BLaER1 (cell line): Measurements from ENCODE around the gene NFKBIB.
"Not testable (repeated sequence)": the region's sequence is repeated elsewhere in the genome, so short reads cannot be mapped to it uniquely, and the experiment has no call there.

Source experiments
- H3K27ac ChIP-seq: shearing (Covaris generic); formaldehyde crosslinking; 2 replicates; pipeline ENCODE4 v1.8.1; 2022
- H3K27me3 ChIP-seq: shearing (Covaris generic); formaldehyde crosslinking; 2 replicates; pipeline ENCODE4 v1.8.1; 2022
- H3K36me3 ChIP-seq: shearing (Covaris generic); formaldehyde crosslinking; 2 replicates; pipeline ENCODE4 v1.8.1; 2022
- H3K4me1 ChIP-seq: shearing (Covaris generic); formaldehyde crosslinking; 2 replicates; pipeline ENCODE4 v1.8.1; 2022
- H3K4me2 ChIP-seq: shearing (Covaris generic); formaldehyde crosslinking; 2 replicates; pipeline ENCODE4 v1.8.1; 2022
- H3K4me3 ChIP-seq: shearing (Covaris generic); formaldehyde crosslinking; 2 replicates; pipeline ENCODE4 v1.8.1; 2022
- H3K9ac ChIP-seq: shearing (Covaris generic); formaldehyde crosslinking; 2 replicates; pipeline ENCODE4 v1.8.1; 2022
- H3K9me3 ChIP-seq: shearing (Covaris generic); formaldehyde crosslinking; 2 replicates; pipeline ENCODE4 v1.8.1; 2022
- H4K20me1 ChIP-seq: shearing (Covaris generic); formaldehyde crosslinking; 2 replicates; pipeline ENCODE4 v1.8.1; 2022
- Cebpa-rat ChIP-seq: shearing (Covaris generic); IDR thresholded peaks from 2 replicates; pipeline ENCODE4 v1.8.1; 2022

The NFKBIB gene, protein sequence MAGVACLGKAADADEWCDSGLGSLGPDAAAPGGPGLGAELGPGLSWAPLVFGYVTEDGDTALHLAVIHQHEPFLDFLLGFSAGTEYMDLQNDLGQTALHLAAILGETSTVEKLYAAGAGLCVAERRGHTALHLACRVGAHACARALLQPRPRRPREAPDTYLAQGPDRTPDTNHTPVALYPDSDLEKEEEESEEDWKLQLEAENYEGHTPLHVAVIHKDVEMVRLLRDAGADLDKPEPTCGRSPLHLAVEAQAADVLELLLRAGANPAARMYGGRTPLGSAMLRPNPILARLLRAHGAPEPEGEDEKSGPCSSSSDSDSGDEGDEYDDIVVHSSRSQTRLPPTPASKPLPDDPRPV

DNA sequence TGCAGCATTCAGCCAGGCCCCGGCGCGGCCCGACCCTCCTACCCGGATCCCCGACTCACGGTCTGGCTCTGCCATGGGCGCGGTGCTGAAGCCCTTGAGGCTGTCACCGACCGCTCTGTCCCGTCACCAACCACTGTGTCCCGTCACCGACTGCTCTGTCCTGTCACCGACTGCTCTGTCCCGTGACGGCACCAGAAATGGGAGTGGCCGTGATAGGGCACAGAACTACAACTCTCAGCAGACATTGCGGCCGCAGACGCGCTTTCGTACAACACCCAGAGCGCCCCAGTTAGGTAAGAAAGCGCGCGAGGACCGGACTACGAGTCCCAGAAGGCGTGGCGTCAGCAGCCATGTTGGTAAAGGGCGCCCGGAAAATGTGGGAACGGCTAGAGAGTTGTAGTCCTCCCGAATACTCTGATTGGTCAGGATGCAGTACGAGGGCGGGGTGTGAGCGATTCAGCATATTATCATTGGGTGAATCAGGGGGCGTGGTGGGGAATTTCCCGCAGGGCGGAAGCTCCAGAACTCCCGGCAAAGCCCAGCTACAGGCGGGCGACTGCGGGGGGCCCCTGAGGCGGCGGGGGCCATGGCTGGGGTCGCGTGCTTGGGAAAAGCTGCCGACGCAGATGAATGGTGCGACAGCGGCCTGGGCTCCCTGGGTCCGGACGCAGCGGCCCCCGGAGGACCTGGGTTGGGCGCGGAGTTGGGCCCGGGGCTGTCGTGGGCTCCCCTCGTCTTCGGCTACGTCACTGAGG lies at the start of gene NFKBIB, which contains the start of gene SIRT2:
Gene NFKBIB (plus strand): TSS at position 523 of the 755 bp plus-strand sequence. CDS start 64 bp downstream, at position 587.
Gene SIRT2 (minus strand): TSS at position 172 of the 755 bp plus-strand sequence. CDS start 97 bp downstream, at position 75.
- peaks cover 3% of the 10 kb centered on the region; the same call in 1 of the 2 replicates for H3K9me3 ChIP-seq
- H3K27me3 ChIP-seq = no peaks in the 10 kb centered on the region
- H3K4me2 ChIP-seq = peak within 1 kb of the TSS; percentile 97
- peaks cover 11% of the 10 kb centered on the region for H3K36me3 ChIP-seq
- peak within 1 kb of the TSS; percentile 87 for H3K4me3 ChIP-seq
- H3K27ac ChIP-seq = peak within 1 kb of the TSS; percentile 78
- 0 out of 2 replicates have a peak, but pooled peaks cover 5% of the 10 kb centered on the region for H4K20me1 ChIP-seq
- TF ChIP-seq Cebpa-rat = no peak
- H3K9ac ChIP-seq = peak within 1 kb of the TSS; percentile 86
- peaks cover 59% of the 10 kb centered on the region for H3K4me1 ChIP-seq

- peak overlapping the region; percentile 91 for H3K9ac ChIP-seq
- peak overlapping the region; percentile 81 for H3K4me3 ChIP-seq
- H4K20me1 ChIP-seq = peaks cover 37% of the 10 kb centered on the region
- peaks cover 61% of the 10 kb centered on the region for H3K4me1 ChIP-seq
- H3K27me3 ChIP-seq = no peaks in the 10 kb centered on the region
- peak overlapping the region; percentile 93 for H3K27ac ChIP-seq
- no peaks in the 10 kb centered on the region for H3K9me3 ChIP-seq
- no peak for TF ChIP-seq Cebpa-rat
- H3K36me3 ChIP-seq = peaks cover 33% of the 10 kb centered on the region
- peak overlapping the region; percentile 98 for H3K4me2 ChIP-seq
Measured at GRCh38 chr19:38850436-38850975, 49.3 kb upstream of the NFKBIB start.

DNA sequence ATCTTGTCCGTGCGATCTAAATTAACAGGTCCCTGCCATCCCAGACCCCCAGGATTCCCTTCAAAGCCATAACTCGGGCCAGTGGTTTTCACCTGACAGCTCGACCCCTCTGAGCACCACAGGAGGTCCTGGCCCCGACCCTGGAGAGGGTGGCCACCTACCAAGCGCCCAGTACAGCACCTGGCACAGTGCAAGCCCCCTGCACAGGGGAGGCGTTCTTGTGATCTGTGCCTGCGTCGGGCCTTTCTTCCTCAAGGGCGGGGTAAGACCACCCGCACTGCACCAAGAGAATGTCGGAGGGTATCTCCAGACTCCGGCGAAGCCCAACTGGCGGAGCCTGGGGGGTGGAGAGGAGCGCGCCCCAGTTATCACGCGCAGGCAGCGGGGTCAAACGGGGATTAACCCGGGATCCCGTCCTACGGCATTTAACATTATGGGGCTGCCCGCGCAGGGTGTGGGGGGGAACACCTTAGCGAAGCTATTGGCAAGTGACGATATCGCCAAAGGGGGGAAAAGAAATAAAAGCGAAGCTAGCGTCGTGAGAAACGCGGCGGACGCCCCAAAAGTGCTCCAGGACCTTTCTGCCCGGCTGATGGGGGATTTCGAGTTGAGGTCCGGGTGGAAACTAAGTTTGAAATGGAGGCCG lies 48.7 kb upstream of the NFKBIB start:
- Histone ChIP-seq H3K27ac (peak overlapping the region; percentile 93), H3K4me2 (peak overlapping the region; percentile 98), H4K20me1 (peaks cover 31% of the 10 kb centered on the region), H3K27me3 (no peaks in the 10 kb centered on the region), H3K4me1 (peaks cover 55% of the 10 kb centered on the region), H3K4me3 (peak overlapping the region; percentile 81), H3K9ac (peak overlapping the region; percentile 91), H3K36me3 (peaks cover 27% of the 10 kb centered on the region), H3K9me3 (peaks cover 3% of the 10 kb centered on the region; the same call in 1 of the 2 replicates)
- TF ChIP-seq Cebpa-rat = no peak

- Histone ChIP-seq H3K36me3 (peaks cover 21% of the 10 kb centered on the region), H3K4me2 (peak overlapping the region; percentile 98), H3K9me3 (peaks cover 7% of the 10 kb centered on the region; the same call in 1 of the 2 replicates), H3K9ac (peak overlapping the region; percentile 91), H4K20me1 (peaks cover 25% of the 10 kb centered on the region), H3K27me3 (no peaks in the 10 kb centered on the region), H3K4me1 (peaks cover 55% of the 10 kb centered on the region), H3K4me3 (peak overlapping the region; percentile 81), H3K27ac (peak overlapping the region; percentile 93)
- TF ChIP-seq Cebpa-rat = no peak
Measured at GRCh38 chr19:38851622-38852230, 48.0 kb upstream of the NFKBIB start.

DNA sequence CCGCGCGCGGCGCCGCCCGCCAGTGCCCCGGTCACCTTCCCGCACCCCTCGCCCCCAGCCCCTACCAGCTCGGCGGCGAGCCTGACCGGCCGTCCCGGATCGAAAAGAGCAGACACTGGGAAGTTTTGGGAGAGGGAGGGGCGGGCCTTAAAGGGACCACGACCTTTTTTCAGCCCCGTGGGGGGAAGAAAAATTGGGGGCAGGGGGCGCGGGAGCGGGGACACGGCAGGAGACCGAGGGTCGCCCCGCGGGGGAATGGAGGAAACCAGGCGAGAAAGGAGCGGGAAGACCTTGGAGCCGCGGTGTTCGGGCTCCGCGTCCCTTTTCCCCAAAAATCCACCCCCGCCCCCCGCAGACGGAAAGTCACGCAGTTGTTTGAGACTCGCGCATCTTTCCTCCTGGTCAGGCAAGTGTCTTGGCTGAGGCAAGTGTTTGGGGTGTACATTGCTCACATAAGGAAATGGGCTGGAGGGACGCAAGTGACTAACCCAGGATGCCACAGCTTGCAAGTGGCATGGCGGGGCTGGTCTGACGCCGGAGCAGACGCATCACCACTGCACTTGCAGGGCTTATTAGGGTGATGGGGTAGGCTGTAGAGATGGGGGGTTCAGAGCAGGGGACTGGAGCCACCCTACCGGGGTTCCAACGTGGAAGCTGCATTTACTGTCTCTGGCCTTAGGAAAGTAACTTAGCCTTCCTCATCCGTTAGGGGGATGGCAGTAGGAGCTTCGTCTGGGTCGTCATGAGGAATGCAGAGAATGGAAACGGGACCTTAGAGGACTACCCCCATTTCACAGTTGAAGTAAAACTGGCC lies 47.3 kb upstream of the NFKBIB start:
- H3K4me3 ChIP-seq = peak overlapping the region; percentile 81
- H3K9ac ChIP-seq = peak overlapping the region; percentile 91
- peak overlapping the region; percentile 93 for H3K27ac ChIP-seq
- H3K9me3 ChIP-seq = peaks cover 7% of the 10 kb centered on the region; the same call in 1 of the 2 replicates
- no peaks in the 10 kb centered on the region for H3K27me3 ChIP-seq
- peaks cover 55% of the 10 kb centered on the region for H3K4me1 ChIP-seq
- peaks cover 18% of the 10 kb centered on the region for H4K20me1 ChIP-seq
- no peak for TF ChIP-seq Cebpa-rat
- peak overlapping the region; percentile 87 for H3K4me2 ChIP-seq
- peaks cover 14% of the 10 kb centered on the region for H3K36me3 ChIP-seq

DNA sequence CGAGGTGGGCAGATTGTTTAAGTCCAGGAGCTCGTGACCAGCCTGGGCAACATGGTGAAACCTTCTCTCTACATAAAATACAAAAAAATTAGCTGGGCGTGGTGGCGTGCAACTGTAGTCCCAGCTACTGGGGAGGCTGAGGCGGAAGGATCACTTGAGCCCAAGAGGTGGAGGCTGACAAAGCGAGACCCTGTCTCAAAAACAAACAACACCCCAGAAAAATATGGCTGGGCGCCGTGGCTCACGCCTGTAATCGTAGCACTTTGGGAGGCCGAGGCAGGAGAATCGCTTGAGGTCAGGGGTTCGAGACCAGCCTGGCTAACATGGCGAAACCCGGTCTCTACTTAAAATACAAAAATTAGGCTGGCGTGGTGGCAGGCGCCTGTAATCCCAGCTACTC lies 46.6 kb upstream of the NFKBIB start:
- H3K27ac ChIP-seq = peak overlapping the region; percentile 93
- peak overlapping the region; percentile 91 for H3K9ac ChIP-seq
- no peaks in the 10 kb centered on the region for H3K27me3 ChIP-seq
- TF ChIP-seq Cebpa-rat = no peak
- peaks cover 10% of the 10 kb centered on the region for H4K20me1 ChIP-seq
- H3K4me1 ChIP-seq = peaks cover 55% of the 10 kb centered on the region
- H3K4me2 ChIP-seq = peak overlapping the region; percentile 87
- H3K4me3 ChIP-seq = peak overlapping the region; percentile 81; the same call in 1 of the 2 replicates
- peaks cover 6% of the 10 kb centered on the region for H3K36me3 ChIP-seq
- H3K9me3 ChIP-seq = peaks cover 7% of the 10 kb centered on the region; the same call in 1 of the 2 replicates

- not testable (repeated sequence) for H3K27ac ChIP-seq, H3K36me3 ChIP-seq, H3K4me2 ChIP-seq, H4K20me1 ChIP-seq, H3K27me3 ChIP-seq, H3K4me3 ChIP-seq, H3K9ac ChIP-seq, H3K9me3 ChIP-seq
- H3K4me1 ChIP-seq = peaks cover 67% of the 10 kb centered on the region
Measured at GRCh38 chr19:38854961-38855360, 44.8 kb upstream of the NFKBIB start.

- H3K4me2 ChIP-seq, H3K9ac ChIP-seq, H4K20me1 ChIP-seq, H3K9me3 ChIP-seq, H3K27me3 ChIP-seq, H3K36me3 ChIP-seq, H3K27ac ChIP-seq, H3K4me3 ChIP-seq: not testable (repeated sequence)
- H3K4me1 ChIP-seq = peaks cover 74% of the 10 kb centered on the region
Measured at GRCh38 chr19:38855751-38856150, 44.0 kb upstream of the NFKBIB start.
